SK-MEL-5 (cell line): ENCODE data around the gene GADD45B. TPM values are rescaled to one million over a fixed set of nuclear protein-coding genes. Genes with fewer than 3 reads are reported as not detected.
"Not testable (repeated sequence)": the region's sequence is repeated elsewhere in the genome, so short reads cannot be mapped to it uniquely, and the experiment has no call there.

ENCODE experiments used
- DNase-seq: peaks from one replicate; pipeline ENCODE4 v3.0.0-alpha.2; 2016; ENCODE audit warnings: low read depth, low spot score
- in situ Hi-C: cut with HindIII; loops from 2 replicates; pipeline ENCODE4 v1.10.0; 2016; ENCODE audit warnings: low sequenced_read_pairs, high pct_unique_total_duplicates, low pct_unique_long_range_greater_than_20kb
- total RNA-seq: library from RNA; depleted of rRNA; stranded (reverse); fragments of >200 nt; shearing (Covaris generic); gene quantifications from 2 replicates; pipeline ENCODE4 v1.2.3, GENCODE V29; 2014

The GADD45B gene
- total RNA-seq, 1 experiment from 2014 or later, result 4.0 TPM

DNA sequence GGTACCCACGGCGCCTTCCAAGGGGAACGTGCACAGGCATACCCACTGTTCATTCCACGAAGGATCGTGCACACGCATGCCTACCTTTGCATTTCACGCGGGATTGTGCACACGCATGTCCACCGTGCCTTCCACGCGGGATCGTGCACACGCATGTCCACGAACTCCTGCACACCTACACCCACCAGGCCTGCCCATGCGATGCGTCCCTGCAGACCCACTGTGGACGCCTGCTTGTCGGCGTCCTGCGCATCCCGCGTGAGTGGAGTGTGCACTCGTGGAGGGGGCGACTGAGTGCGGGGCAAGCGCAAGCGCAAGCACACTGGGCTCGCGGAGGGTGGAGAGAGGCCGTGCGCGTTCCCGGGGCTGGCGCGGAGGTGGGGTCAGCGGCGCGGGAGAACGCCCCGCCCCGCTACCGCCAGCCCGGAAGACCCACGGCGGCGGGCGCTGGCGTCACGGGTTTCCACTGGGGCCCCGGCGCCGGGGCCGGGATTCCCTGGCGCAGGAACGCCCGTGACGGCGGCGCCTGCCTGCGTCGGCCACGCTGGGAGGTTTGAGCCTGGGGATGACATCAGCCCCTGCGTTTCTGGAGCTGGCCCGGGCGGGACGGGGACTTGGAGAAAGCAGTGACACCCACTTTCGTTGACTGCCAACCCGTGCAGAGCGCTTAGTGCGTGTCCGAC is 18.7 kb downstream of the GADD45B start:
- DNase-seq, result peak; percentile 60
- in situ Hi-C loops, result no loop called here

DNA sequence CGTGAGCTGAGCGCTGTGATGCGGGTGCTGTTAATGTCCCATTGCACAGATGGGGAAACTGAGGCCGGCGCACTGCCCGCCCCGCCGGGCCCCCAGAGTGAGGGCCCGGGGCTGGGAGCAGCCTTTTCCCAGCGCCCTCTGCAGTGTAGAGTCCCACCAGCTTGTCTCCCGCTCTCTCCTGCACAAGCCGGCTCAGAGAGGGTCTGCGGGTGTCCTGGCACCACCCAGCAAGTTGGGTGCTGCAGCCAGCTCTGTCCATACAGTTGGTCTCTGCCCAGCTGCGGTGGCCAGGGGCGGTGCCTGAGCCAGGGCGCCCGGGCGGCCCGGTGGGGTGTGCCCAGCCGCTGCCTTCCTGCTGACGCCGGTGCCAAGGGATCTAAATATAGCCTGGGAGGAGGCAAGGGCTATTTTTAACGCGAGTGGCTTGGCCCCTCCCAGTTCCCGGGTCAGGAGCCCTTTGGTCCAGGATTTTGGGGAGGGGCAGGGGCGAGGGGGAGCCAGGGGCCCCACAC is 19.3 kb downstream of the GADD45B start:
- DNase-seq, result peak; percentile 68
- in situ Hi-C loops, result no loop called here

DNA sequence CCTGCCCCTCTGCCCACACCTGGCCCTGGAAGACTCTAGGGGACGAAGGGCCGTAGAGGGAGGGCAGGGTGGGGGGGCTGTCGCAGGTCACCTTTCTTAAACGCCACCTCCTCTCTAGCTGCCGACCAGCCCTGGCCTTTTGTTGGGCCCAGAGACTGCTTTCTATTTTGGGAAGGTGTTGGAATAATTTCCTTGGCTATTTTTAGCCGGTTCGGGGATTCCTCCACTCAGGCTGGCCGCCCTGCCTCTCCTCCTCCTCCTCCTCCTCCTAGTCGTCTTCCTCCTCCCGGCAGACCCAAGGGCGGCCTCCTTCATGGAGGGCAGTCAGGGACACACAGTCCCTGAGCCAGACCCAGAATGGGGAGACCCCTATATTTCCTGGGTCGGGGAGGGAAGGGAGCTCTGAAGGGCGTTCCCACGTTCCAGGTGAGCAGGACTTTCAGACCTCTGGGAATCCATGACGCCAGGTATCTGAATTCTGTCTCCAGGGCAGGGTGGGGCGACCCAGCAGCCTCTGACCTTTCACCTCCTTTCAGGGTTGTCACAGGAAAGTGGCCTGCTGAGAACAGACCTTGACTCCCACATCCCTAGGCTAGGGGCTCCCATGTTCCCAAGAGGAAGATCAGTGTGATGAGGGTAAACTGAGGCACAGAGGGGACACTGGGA is 19.9 kb downstream of the GADD45B start:
- DNase-seq, result no peak
- in situ Hi-C loops, result no loop called here

- in situ Hi-C loops, result no loop called here
- DNase-seq, result no peak
Observed at GRCh38 chr19:2497186-2497585, 21.3 kb downstream of the GADD45B start.

DNA sequence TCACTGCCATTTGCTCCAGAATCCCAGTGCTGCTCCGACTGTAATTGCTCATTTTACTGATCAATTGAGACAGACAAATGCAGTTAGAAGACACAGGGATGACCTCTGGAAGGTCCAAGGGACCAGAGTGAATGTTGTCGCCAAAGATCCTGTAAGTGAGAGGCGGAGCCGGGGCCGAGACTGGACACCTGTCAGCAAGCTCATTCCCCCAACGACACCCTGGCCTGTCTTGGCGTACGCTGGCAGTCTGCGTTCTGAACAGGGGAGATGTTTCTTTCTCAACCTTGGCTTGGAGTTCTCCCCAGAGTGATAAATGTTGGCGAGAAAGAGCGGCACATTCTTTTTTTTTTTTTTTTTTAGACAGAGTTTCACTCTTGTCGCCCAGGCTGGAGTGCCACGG is 24.2 kb downstream of the GADD45B start:
- no peak for DNase-seq
- in situ Hi-C loops, result no loop called here

- in situ Hi-C loops, result no loop called here
Observed at GRCh38 chr19:2500841-2501261, 24.9 kb downstream of the GADD45B start.

DNA sequence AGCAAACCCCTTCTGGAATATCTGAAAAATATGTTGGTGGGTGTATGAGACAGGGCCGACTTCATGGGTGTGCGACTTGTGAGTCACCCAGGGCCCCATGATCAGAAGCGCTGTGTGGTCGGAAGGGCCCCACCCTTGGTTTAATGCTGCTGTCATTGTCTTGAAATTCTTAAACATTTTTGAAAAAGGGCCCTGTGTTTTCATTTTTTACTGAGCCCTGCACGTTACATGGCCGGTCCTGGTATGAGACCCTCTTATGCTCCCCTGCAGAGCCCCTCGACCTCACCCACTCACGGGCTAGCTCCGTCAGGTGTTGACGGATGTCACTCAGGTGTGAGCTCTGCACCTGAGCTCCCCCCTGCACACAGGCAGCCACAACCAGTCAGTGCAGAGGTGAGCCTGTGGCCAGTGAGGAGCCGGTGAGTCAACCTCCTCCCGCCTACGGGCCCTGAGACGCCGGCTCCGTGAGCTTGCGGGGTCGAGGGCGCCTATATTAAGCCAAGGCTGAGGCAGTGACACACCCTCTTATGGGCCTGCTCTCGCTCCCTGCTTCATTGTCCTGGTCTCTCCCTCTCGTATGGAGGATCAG is 27.7 kb downstream of the GADD45B start:
- in situ Hi-C loops, result no loop called here
- DNase-seq, result no peak

More at GRCh38 chr19:2500841-2501261, 24.9 kb downstream of the GADD45B start:
- DNase-seq, result no peak

GRCh38 chr19:2506656-2507055 is 30.7 kb downstream of the GADD45B start:
- in situ Hi-C loops, DNase-seq: not testable (repeated sequence)

GRCh38 chr19:2507109-2507508 is 31.2 kb downstream of the GADD45B start:
- in situ Hi-C loops, result no loop called here
- peak; percentile 46 for DNase-seq

DNA sequence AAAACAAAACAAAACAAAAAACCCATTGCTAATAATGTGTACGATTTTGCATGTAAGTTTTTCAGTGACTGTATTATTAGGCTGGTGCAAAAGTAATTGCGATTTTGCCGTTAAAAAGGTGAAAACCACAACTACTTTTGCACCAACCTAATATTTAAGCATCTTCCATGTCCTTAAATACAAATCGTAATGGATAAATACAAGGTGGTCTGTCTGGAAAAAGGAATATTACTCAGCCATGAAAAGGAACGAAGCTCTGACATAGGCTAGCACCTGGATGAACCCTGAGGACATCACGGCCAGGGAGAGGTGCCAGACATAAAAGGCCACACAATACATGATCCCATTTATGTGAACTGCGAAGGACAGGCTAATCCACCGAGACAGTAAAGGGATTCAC is 33.2 kb downstream of the GADD45B start:
- in situ Hi-C loops, result no loop called here
- no peak for DNase-seq

- in situ Hi-C loops, result no loop called here
- DNase-seq, result no peak
Observed at GRCh38 chr19:2511570-2511969, 35.6 kb downstream of the GADD45B start.

DNA sequence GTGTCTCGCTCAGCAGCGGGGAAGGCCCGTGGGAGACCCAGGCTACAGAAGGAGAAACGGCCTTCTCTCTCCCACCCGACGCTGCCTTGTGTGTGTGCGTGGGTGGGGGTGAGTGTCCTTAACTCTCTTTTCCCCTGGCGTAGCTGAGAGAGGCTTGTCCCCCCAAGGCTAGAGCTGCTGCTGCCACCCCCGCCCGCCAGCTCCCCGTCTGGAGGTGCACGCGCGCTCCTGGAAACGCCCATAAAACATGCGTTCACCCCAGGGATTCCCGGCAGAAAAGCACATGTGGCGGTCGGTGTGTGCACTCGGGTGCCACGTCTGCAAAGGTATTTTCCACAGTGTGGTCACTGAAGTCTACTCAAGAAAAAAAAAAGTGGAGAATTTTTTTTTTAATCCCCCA is 36.1 kb downstream of the GADD45B start:
- in situ Hi-C loops, result no loop called here
- no peak for DNase-seq

DNA sequence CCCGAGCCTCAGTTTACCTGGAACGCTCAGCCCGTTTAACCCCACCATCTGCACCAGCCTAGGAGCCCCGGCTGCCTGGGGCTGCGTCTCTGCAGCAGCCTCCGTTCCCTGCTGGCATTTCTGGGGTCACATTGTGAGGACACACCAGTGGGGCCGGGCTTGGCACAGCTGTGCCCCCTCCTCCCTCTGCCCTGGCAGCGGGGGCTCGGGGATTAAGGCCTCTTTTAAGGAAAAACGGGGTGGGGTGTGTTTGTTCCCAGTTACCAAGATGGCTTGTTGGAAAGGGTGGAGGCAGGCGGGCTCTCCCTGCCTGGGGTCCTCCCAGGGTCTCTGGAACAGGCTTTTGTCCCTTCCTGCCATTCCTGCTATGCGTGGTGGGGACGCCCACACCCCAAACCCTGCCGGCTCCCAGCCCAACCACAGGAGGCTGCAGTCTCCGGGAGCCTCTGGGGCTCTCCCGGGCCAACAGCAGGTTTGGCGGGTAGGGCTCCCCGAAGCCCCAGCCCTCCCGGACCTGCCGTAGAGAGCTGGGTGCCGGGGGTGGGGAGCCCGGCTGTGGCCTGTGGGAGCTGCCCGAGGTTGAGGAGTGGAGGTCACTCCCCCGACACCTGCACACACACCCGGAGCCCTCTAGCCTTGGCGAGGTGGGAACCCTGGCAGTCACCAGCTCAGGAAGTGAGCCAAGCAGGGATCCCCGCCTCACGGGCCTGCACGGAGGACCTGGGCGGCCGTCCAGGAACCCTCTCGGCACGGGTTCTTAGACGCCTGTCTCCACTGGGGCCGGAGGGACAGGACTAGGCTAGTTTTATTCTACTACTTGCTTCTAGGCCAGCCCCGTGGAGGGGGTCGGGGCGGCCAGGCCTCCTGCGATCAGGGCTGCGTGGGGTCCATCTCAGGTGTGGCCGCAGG is 36.9 kb downstream of the GADD45B start:
- no peak for DNase-seq
- in situ Hi-C loops, result no loop called here

- in situ Hi-C loops, result no loop called here
- DNase-seq, result no peak
Observed at GRCh38 chr19:2514981-2515518, 39.1 kb downstream of the GADD45B start.

GRCh38 chr19:2516727-2517126 is 40.8 kb downstream of the GADD45B start:
- in situ Hi-C loops, result no loop called here
- no peak for DNase-seq

- no peak for DNase-seq
- in situ Hi-C loops, result no loop called here
Observed at GRCh38 chr19:2517881-2518601, 42.1 kb downstream of the GADD45B start.

- DNase-seq, in situ Hi-C loops: not testable (repeated sequence)
Observed at GRCh38 chr19:2518856-2519255, 42.9 kb downstream of the GADD45B start.
